HTR-8/SVneo (cell line): ENCODE measurements around the gene CLASP1.
"Not testable (repeated sequence)": the region's sequence is repeated elsewhere in the genome, so short reads cannot be mapped to it uniquely, and the experiment has no call there.

Source experiments
- DNase-seq: peaks from one replicate; pipeline ENCODE4 v3.0.0; 2011; ENCODE audit warnings: low spot score, mixed read lengths; ENCODE audit not compliant: insufficient read length
- FAIRE-seq: peaks from 2 replicates; lab custom pipeline; 2011; peaks lifted over from hg19 to GRCh38; lab: Jason Lieb, UNC

CLASP1 gene

DNA sequence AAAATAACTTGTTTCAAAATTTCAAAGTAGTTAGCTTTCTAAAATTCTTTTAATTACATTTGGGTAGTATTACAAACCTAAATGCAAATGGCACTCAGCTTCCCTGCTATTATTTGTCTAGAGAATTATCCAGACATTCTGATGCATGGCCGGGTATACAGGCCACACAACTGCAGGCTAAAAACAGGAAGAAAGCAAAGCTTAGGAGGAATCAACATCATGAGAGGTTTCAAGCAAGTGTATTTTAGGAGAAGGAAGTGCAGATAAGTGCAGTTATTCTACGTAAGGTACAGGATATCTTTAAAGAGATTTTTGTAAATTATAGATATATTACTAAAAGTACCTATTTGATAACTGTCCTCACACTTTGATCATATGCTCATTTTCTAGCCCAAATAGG, 165.4 kb downstream of the CLASP1 start:
- no peak for FAIRE-seq
- no peak for DNase-seq

- FAIRE-seq (no peak), DNase-seq (no peak)
Observed at GRCh38 chr2:121483021-121483420, 166.2 kb downstream of the CLASP1 start.

DNA sequence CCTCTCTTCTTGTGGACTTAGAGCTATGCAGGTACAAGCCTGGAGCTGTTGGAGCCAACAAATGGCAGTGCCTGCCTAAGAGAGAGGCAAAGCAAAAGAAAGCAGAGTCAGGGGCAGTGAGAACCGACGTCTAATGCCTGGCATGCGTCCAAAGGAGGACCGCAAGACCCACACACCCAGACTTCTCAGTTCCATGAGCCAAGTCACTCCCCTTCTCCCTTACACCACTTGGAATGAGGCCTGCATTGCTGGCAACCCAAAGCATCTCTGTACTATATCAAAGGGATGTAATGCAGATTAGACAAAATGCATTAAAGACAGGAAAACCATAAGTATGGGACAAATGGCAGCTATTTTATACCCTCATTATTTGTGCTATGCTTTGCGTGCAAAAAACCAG, 168.4 kb downstream of the CLASP1 start:
- FAIRE-seq (no peak), DNase-seq (no peak)

DNA sequence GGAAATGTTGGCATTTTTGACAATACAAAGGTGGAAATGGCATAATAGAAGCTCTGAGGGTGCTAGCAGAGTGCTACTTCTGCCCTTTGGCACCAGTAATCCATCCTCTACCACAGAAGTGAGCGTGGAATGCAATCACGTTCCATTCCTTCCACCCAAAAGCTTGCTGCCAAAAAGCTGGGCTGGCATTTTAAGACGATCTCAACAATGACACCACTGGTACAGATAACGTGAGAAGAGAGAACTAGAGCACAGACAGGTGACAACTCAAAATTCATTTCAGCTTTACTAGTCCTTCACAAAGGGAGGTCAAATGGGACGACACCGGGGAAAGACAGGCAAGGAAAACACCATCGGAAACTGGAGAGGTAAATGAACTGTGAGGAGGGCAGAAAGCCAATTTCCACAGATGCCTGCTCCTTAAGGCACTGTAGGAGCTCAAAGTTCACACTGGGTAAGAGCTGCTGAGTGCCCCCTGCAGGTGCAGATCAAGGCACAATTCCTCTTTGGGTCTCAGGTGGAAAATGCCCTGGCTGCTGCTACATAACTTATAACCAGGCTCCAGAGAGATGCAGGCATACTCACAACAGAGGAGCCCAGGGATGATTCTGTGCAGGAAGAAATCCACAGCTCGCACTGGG, 169.3 kb downstream of the CLASP1 start:
- DNase-seq (no peak), FAIRE-seq (no peak)

DNA sequence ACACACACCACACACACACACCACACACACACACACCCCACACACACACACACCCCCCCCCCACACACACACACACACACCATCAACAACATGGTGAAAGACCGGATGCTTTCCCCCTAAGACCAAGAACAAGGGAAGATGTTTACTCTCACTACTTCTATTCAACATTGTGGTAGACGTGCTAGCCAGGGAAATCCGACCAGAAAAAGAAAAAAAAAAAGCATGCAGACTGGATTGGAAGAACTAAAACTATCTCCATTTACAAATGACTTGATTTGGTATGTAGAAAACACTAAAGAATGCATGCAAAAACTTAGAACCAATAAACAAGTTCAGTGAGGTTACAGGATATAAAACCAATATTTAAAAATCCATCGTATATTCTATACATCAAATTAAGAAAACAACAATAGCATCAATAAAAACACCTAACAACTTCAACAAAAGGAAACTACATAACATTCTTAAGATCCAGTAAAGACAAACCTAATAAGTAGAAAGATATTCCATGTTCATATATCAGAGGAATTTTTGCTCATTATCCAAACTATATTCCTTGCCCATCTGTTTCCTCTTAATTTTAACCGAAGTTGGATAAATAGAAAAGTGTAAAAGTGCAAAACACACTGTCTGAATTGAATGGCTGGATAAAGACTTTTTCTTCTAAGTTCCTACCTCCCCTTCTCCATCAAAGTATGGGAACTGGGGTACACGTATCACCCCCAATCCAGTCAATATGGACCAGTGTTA, 170.1 kb downstream of the CLASP1 start:
- FAIRE-seq (no peak), DNase-seq (no peak)

GRCh38 chr2:121478358-121478995, 170.8 kb downstream of the CLASP1 start:
- DNase-seq = not testable (repeated sequence)
- FAIRE-seq = peak; percentile 100

- FAIRE-seq (no peak), DNase-seq (no peak)
Observed at GRCh38 chr2:121476684-121477083, 172.6 kb downstream of the CLASP1 start.

DNA sequence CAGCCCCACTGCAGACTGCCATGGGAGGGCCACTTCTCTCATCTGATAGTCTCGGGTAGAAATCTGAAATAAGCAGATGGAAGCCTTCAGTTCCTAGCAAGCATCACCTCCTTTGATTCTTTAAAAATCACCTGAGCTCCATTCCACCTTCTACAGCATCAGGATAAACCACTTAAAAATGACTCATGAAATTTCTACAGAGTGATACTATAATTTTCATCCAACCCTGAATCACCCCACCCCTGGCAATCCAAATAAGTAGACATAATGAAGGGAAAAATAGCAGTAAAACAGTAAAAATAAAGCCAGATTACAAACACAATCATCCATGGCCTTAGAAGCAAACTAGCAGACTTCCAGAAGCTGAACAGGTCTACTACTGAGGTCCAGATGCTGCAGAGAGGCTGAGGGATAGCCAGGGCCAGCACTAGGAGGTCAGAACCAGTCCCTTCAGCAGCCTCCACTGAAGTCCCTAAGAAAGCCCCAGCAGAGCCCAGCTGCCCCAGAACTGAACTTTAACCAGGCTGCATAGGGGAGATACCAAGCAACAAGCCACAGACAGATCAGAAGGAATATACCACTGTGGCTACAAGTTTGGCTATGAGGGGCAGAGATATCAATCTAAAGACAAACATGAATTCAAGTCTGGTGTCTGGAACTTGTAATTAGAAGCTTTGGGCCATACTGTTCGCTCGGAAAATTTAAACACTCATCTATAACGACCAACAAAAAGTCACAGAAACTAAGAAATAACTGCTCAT, 173.3 kb downstream of the CLASP1 start:
- FAIRE-seq = no peak
- DNase-seq = no peak

- no peak for DNase-seq
- no peak for FAIRE-seq
Observed at GRCh38 chr2:121473512-121473911, 175.8 kb downstream of the CLASP1 start.

DNA sequence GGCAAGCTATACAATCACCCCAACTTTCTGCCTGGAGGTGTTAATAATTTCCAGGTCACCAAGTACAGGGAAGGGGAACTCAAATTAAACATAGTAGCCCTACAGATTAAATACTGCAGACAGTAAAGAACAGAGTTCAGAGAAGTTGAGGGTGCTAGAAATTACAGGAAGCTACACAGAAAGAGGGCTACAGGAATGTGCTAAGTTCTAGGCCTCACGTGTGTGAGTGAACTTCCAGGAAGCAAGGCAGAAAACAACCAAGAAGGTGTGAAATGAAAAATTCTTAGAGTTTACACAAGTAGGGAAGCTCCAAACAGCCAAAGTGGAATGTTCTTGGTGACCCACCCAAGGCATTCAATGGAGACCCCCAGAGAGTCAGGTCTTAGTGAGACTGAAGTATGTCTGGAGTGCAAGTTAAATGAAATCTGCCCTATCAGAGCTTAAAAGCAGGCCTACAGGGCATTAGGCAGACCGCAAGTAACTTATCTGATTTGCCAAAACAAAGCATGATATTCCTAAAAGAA, 176.7 kb downstream of the CLASP1 start:
- DNase-seq (no peak), FAIRE-seq (no peak)

- no peak for FAIRE-seq
- peak; percentile 24 for DNase-seq
Observed at GRCh38 chr2:121471532-121472469, 177.5 kb downstream of the CLASP1 start.

DNA sequence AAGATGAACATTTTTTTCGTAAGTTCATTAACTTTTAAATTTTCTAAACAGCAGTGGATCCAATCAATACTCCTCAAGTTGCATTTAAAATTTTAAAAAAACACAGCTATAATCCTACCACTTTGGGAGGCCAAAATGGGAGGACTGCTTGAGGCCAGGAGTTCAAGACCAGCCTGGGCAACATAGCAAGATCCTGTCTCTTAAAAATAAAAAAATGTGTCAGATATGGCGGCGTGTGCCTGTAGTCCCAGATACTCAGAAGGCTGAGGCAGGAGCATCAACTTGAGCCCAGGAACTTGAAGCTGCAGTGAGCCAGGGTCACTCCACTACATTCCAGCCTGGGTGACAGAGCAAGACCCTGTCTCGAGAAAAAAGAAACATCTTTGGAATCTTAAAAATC, 178.3 kb downstream of the CLASP1 start:
- no peak for DNase-seq
- FAIRE-seq = no peak

DNA sequence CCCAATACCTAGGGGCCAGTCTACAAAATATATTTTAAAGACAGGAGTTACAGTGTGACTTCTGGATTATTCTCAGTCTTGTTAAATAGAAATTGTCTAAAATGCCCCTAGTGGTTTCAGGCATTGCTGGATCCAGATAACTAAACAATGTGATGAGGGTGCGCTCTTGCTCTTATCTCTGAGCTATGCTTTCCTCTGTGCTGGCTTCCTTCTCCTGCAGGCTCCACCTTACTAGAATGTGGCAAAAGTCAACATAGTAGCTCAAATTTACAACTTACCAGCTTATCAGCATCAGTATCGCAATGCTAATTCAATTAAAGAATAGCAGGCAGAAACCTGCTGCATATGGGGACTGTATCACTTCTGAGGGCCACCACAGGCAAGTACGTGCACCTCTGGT, 179.9 kb downstream of the CLASP1 start:
- no peak for FAIRE-seq
- no peak for DNase-seq

GRCh38 chr2:121468936-121469335, 180.3 kb downstream of the CLASP1 start:
- DNase-seq = no peak
- FAIRE-seq = no peak

DNA sequence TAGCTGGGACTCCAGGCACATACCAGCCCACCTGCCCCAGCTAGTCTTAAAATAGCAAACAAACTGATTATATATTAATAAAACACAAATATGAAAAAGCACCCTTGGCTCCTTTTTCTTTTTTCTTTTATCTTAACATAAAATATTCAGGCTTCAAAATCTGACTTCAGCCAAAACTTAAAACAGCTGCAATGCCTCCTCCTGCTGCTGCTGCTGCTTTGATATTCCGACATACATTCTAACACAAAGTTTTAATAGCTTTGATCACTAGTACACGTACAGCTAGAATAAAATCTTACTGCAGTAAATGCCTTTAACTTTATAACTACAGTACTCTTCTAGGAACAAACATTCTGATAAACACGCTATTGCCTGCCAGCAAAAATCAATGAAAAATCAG, 190.0 kb downstream of the CLASP1 start:
- DNase-seq (no peak), FAIRE-seq (no peak)

DNA sequence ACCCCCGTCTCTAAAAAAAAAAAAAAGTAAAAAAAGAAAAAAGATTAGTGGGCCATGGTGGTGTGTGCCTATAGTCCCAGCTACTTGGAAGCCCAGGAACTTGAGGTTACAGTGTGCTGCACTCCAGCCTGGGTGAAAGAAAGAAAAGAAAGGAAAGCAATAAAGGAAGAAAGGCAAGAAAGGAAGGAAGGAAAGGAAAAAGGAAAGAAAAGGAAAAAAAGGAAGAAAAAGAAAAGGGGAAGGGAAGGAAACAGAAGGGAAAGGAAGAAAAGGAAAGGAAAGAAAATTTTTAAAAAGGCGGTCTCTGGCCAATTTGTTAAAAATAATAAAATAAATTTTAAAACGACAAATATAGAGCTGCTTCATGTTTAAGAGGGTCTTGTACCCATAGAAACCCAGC, 192.9 kb downstream of the CLASP1 start:
- FAIRE-seq = no peak
- no peak for DNase-seq

- FAIRE-seq = no peak
Observed at GRCh38 chr2:121455446-121455845, 193.8 kb downstream of the CLASP1 start.

GRCh38 chr2:121454549-121455090, 194.6 kb downstream of the CLASP1 start:
- FAIRE-seq (no peak), DNase-seq (no peak)

More at GRCh38 chr2:121455446-121455845, 193.8 kb downstream of the CLASP1 start:
- DNase-seq = no peak

DNA sequence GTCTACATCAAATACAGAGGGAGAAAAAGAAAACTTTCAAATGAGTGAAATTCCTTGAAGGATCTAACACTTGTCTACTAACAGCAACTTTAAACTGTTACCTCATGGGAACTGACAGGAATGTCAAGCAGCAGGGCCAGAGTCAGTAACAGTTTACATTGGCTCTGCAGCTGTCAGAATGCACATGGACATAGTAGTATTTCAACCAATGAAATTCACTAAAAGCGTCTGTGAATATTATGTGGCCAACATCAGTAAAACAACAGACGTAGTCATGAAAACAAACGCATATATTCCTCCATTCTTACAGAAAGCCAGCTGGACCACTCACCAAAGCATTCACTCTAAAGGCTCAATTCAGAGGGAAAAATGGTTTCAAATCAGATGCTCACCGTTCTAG, 197.9 kb downstream of the CLASP1 start:
- FAIRE-seq (no peak), DNase-seq (no peak)
